ENCODE measurements around the gene RGS7BP. TPM values are rescaled to one million over a fixed set of nuclear protein-coding genes. Genes with fewer than 3 reads are reported as not detected.

The RGS7BP gene
- total and polyA plus RNA-seq, 4 donors = 0.47 to 1.9 (median 1.1) TPM

GRCh38 chr5:64659289-64659688, 153.5 kb downstream of the RGS7BP start:
- Histone ChIP-seq H3K4me1 (ENCODE audit: control insufficient read depth in 4 of 4, insufficient read depth in 4 of 4, low read length in 3 of 4) (peaks cover 0 to 6% (median 1%) of the 10 kb centered on the region in 4 donors), H3K36me3 (ENCODE audit: control insufficient read depth in 4 of 4, insufficient read depth in 3 of 4, low read depth in 1 of 4, low read length in 3 of 4) (no peaks in the 10 kb centered on the region), H3K27me3 (ENCODE audit: control insufficient read depth in 4 of 4, insufficient read depth in 4 of 4, low read length in 3 of 4) (no peaks in the 10 kb centered on the region), H3K4me3 (ENCODE audit: low read depth in 1 of 3, low read length in 3 of 3) (no peak overlapping the region), H3K27ac (ENCODE audit: low read depth in 1 of 2, low read length in 2 of 2) (no peak overlapping the region), H3K9ac (ENCODE audit: low read depth in 1 of 2, low read length in 2 of 2) (no peak overlapping the region), H3K9me3 (ENCODE audit: control insufficient read depth in 4 of 4, low read length in 3 of 4) (no peaks in the 10 kb centered on the region)
- 78% methylated on average over 3 of the region's 3 CpGs for WGBS
- DNase-seq (ENCODE audit: low spot score) = no peak
- TF ChIP-seq GABPA (IDR thresholded peaks at IDR 0.05 in 1 of 2, conservative IDR thresholded peaks at IDR 0.05 in 1 of 2) = no peak
- TF ChIP-seq, protein P1, sequence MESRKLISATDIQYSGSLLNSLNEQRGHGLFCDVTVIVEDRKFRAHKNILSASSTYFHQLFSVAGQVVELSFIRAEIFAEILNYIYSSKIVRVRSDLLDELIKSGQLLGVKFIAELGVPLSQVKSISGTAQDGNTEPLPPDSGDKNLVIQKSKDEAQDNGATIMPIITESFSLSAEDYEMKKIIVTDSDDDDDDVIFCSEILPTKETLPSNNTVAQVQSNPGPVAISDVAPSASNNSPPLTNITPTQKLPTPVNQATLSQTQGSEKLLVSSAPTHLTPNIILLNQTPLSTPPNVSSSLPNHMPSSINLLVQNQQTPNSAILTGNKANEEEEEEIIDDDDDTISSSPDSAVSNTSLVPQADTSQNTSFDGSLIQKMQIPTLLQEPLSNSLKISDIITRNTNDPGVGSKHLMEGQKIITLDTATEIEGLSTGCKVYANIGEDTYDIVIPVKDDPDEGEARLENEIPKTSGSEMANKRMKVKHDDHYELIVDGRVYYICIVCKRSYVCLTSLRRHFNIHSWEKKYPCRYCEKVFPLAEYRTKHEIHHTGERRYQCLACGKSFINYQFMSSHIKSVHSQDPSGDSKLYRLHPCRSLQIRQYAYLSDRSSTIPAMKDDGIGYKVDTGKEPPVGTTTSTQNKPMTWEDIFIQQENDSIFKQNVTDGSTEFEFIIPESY (IDR thresholded peaks at IDR 0.05) = no peak
- TF ChIP-seq, protein P2, sequence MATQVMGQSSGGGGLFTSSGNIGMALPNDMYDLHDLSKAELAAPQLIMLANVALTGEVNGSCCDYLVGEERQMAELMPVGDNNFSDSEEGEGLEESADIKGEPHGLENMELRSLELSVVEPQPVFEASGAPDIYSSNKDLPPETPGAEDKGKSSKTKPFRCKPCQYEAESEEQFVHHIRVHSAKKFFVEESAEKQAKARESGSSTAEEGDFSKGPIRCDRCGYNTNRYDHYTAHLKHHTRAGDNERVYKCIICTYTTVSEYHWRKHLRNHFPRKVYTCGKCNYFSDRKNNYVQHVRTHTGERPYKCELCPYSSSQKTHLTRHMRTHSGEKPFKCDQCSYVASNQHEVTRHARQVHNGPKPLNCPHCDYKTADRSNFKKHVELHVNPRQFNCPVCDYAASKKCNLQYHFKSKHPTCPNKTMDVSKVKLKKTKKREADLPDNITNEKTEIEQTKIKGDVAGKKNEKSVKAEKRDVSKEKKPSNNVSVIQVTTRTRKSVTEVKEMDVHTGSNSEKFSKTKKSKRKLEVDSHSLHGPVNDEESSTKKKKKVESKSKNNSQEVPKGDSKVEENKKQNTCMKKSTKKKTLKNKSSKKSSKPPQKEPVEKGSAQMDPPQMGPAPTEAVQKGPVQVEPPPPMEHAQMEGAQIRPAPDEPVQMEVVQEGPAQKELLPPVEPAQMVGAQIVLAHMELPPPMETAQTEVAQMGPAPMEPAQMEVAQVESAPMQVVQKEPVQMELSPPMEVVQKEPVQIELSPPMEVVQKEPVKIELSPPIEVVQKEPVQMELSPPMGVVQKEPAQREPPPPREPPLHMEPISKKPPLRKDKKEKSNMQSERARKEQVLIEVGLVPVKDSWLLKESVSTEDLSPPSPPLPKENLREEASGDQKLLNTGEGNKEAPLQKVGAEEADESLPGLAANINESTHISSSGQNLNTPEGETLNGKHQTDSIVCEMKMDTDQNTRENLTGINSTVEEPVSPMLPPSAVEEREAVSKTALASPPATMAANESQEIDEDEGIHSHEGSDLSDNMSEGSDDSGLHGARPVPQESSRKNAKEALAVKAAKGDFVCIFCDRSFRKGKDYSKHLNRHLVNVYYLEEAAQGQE (IDR thresholded peaks at IDR 0.05) = no peak
- TF ChIP-seq SP1 (IDR thresholded peaks at IDR 0.05) = no peak
- no peak for TF ChIP-seq TAF1 (conservative IDR thresholded peaks at IDR 0.05)
- TF ChIP-seq, protein P3, sequence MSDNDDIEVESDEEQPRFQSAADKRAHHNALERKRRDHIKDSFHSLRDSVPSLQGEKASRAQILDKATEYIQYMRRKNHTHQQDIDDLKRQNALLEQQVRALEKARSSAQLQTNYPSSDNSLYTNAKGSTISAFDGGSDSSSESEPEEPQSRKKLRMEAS (IDR thresholded peaks at IDR 0.05) = no peak
- TF ChIP-seq FOXA1 (IDR thresholded peaks at IDR 0.05) = no peak
- TF ChIP-seq RXRA (IDR thresholded peaks at IDR 0.05) = no peak
- TF ChIP-seq HNF4G (IDR thresholded peaks at IDR 0.05) = no peak
- no peak for TF ChIP-seq CTCF (IDR thresholded peaks at IDR 0.05; ENCODE audit: low read depth, low read length, missing input control)
- TF ChIP-seq, protein P4, sequence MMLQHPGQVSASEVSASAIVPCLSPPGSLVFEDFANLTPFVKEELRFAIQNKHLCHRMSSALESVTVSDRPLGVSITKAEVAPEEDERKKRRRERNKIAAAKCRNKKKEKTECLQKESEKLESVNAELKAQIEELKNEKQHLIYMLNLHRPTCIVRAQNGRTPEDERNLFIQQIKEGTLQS (IDR thresholded peaks at IDR 0.05) = no peak
- TF ChIP-seq YY1 (IDR thresholded peaks at IDR 0.05) = no peak

Small RNAs within 50 kb of the gene (small RNA-seq; reads per million reads assigned to genes)
- gene RN7SL169P (not detected), gene RNU6-294P (not detected)

Other genes with a start within 250 kb of the RGS7BP start
- not detected for gene SHISAL2B, start 184.5 kb downstream of the RGS7BP start, total RNA-seq
- not detected for gene SHISAL2B, start 184.5 kb downstream of the RGS7BP start, polyA plus RNA-seq